Common myeloid progenitor, CD34-positive (primary cell): Measurements from ENCODE around the gene NBPF6. TPM values are rescaled to one million over a fixed set of nuclear protein-coding genes. Genes with fewer than 3 reads are reported as not detected.
"Not testable (repeated sequence)": the region's sequence is repeated elsewhere in the genome, so short reads cannot be mapped to it uniquely, and the experiment has no call there.

ENCODE experiments used
- CTCF ChIA-PET: fragments of 350-600 bp; sonication (Branson Sonifier 250); formaldehyde crosslinking; loops from one replicate; lab custom pipeline; 2021; ENCODE audit warnings: antibody characterized with exemption; lab: Charles Lee
- POLR2A ChIA-PET: fragments of 350-600 bp; sonication (Branson Sonifier 250); formaldehyde crosslinking; loops from one replicate; lab custom pipeline; 2021; ENCODE audit warnings: antibody characterized with exemption; lab: Charles Lee
- DNase-seq, 3 donors: peaks; one replicate each; pipeline versions ENCODE4 v3.0.0 to v3.0.0-alpha.2; 2013
- H3K27ac ChIP-seq, 2 experiments: 1 replicate in 1 of 2; 2 replicates in 1 of 2; pipeline ENCODE4 v1.7.0; 2013; ENCODE audit warnings: inconsistent platforms in 2 of 2, low read length in 2 of 2, mild to moderate bottlenecking in 2 of 2, low read depth in 1 of 2, moderate library complexity in 1 of 2; ENCODE audit not compliant: severe bottlenecking in 2 of 2, insufficient read depth in 1 of 2, poor library complexity in 1 of 2
- H3K27me3 ChIP-seq, 5 experiments: replicated peaks in 2 of 5; 1 replicate in 3 of 5; 2 replicates in 2 of 5; pipeline versions ENCODE4 v1.6.1 to v1.7.0; 2013; ENCODE audit warnings: low read length in 4 of 5, mild to moderate bottlenecking in 2 of 5, moderate library complexity in 2 of 5, inconsistent platforms in 1 of 5; ENCODE audit not compliant: insufficient read depth in 5 of 5, control insufficient read depth in 4 of 5
- H3K36me3 ChIP-seq, 4 experiments: 1 replicate in 2 of 4; 2 replicates in 2 of 4; pipeline versions ENCODE4 v1.6.1 to v1.7.0; 2013; ENCODE audit warnings: low read length in 3 of 4, control low read depth in 1 of 4, mild to moderate bottlenecking in 1 of 4; ENCODE audit not compliant: control insufficient read depth in 4 of 4, insufficient read depth in 4 of 4
- H3K4me1 ChIP-seq, 4 experiments: 1 replicate in 3 of 4; 2 replicates in 1 of 4; pipeline versions ENCODE4 v1.6.1 to v1.7.1; 2013; ENCODE audit warnings: low read length in 3 of 4, mild to moderate bottlenecking in 3 of 4, control low read depth in 1 of 4, inconsistent platforms in 1 of 4, moderate library complexity in 1 of 4; ENCODE audit not compliant: control insufficient read depth in 4 of 4, insufficient read depth in 4 of 4; ENCODE audit errors: control extremely low read depth in 1 of 4
- H3K4me3 ChIP-seq, 7 experiments: 1 replicate in 4 of 7; 2 replicates in 3 of 7; pipeline versions ENCODE4 v1.5.1 to v1.7.0; 2013; ENCODE audit warnings: mild to moderate bottlenecking in 7 of 7, low read length in 6 of 7, moderate library complexity in 6 of 7, inconsistent platforms in 2 of 7, low read depth in 2 of 7, control low read depth in 1 of 7; ENCODE audit not compliant: insufficient read depth in 4 of 7, control insufficient read depth in 1 of 7; ENCODE audit errors: extremely low read depth in 1 of 7
- H3K9me3 ChIP-seq, 5 experiments: 1 replicate in 4 of 5; 2 replicates in 1 of 5; pipeline versions ENCODE4 v1.6.1 to v1.7.1; 2013; ENCODE audit warnings: low read length in 4 of 5, mild to moderate bottlenecking in 2 of 5, inconsistent platforms in 1 of 5, low read depth in 1 of 5, moderate library complexity in 1 of 5; ENCODE audit not compliant: control insufficient read depth in 4 of 5, insufficient read depth in 2 of 5; ENCODE audit errors: control extremely low read depth in 1 of 5
- WGBS: methylation state at CpG from one replicate; pipeline ENCODE4 v1.1.5; 2013; ENCODE audit not compliant: insufficient coverage; 5-methylcytosine and 5-hydroxymethylcytosine counted together
- polyA plus RNA-seq: library from polyadenylated mRNA; unstranded; fragments of 120-200 nt; gene quantifications from one replicate; pipeline ENCODE4 v1.2.1, GENCODE V29; 2013

Gene NBPF6
- polyA plus RNA-seq: 0.07 TPM

DNA sequence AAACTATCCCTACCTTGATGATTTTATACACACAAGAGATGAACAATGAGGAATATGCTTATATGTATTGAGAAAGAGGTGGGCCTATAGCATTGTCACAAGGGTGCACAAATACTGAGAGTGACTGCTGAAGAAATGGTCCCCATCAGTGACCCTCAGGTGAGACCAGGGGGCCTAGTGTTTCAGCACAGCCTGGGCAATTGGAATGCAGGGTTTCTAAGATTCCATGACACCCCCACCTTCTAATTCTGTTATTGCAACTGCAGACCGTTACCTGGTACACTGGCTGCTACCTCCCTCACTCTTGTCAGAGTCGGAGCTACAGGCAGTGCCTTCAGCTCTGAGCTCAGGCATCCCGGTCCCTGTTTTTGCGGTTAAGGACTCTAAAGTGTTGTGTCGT, at the start of gene NBPF6:
Gene NBPF6 (plus strand): TSS at position 301 of the 400 bp plus-strand sequence. CDS start 259 bp downstream, outside the sequence.
- CTCF ChIA-PET, H3K27ac ChIP-seq, H3K36me3 ChIP-seq, POLR2A ChIA-PET, H3K4me3 ChIP-seq, H3K9me3 ChIP-seq, H3K27me3 ChIP-seq, H3K4me1 ChIP-seq, DNase-seq: not testable (repeated sequence)
- no CpG with 5 or more reads among the region's 5 CpGs for WGBS

GRCh38 chr1:108411098-108411833, 38.9 kb upstream of the NBPF6 start:
- H3K4me3 ChIP-seq, H3K27me3 ChIP-seq, CTCF ChIA-PET, H3K9me3 ChIP-seq, H3K36me3 ChIP-seq, DNase-seq, H3K4me1 ChIP-seq, POLR2A ChIA-PET, H3K27ac ChIP-seq: not testable (repeated sequence)
- no CpG with 5 or more reads among the region's 6 CpGs for WGBS

DNA sequence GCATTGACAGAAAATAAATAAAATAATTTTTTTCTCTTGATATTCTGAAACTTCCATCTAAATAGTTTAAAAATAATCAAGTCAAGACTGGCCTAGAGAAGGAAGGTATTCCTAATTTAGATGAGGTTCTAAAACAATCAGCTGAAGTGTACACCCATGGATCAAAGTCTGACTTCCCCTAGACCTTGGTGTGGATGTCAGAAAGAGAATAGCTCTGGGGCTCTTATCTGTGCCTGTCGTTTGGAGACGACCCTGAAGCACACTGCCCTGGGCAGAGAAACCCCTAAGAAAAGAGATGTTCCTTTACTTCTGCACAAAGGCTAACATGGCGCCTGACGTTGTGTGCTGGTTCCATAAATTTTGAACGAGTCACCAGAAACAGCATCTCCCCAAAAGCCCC, 30.0 kb upstream of the NBPF6 start:
- H3K4me3 ChIP-seq, H3K27ac ChIP-seq, POLR2A ChIA-PET, H3K36me3 ChIP-seq, H3K27me3 ChIP-seq, H3K9me3 ChIP-seq, H3K4me1 ChIP-seq, DNase-seq, CTCF ChIA-PET: not testable (repeated sequence)
- no CpG with 5 or more reads among the region's 5 CpGs for WGBS

DNA sequence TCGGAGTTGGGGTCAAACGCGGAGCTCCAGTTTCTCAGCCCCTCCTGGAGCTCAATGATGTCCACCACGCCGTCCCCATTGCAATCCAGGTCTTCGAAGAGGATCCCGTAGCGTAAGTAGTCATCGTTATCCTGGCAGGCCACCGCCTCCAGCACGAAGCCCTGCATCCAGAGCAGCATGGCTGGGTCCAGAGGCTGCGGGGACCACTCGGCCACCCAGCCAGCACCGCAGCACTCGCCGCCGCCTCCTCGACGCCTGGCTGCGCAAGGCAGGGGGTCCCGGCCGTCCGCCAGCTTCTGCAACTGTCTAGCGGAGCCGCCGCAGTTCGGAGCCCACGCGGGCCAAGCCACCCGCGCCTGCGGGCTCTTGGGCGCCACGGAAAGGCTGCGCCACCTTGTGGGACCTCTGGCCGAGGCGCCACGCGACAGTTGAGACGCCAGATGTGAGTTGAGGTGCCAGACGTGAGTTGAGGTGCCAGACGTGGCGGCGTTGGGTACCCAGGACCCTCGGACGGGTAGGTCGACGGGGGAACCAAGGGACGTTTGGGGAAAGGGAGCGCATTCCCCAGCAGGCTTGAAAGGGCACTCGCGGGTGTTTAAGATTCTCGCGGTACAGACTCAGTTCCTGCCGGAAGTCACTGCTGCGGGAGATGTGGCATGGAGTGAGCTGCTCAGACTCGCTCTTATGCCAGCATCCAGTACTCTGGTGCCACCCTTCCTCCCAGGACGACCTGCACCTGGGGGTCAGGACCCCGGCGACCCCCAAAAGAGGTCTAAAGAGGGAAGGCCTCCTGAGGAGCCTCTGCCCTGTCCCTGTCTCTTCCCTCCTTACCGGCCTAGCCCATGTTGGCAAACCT, 28.9 kb upstream of the NBPF6 start:
- DNase-seq, H3K27me3 ChIP-seq, H3K27ac ChIP-seq, H3K4me3 ChIP-seq, H3K36me3 ChIP-seq, H3K4me1 ChIP-seq, H3K9me3 ChIP-seq, CTCF ChIA-PET, POLR2A ChIA-PET: not testable (repeated sequence)
- WGBS: no CpG with 5 or more reads among the region's 61 CpGs

- H3K27me3 ChIP-seq, H3K4me1 ChIP-seq, CTCF ChIA-PET, POLR2A ChIA-PET, DNase-seq, H3K4me3 ChIP-seq, H3K9me3 ChIP-seq, H3K36me3 ChIP-seq, H3K27ac ChIP-seq: not testable (repeated sequence)
- no CpG with 5 or more reads among the region's 1 CpG for WGBS
These were observed 23.3 kb upstream of the NBPF6 start for GRCh38 chr1:108426877-108427276.

GRCh38 chr1:108432002-108432401, 18.1 kb upstream of the NBPF6 start:
- WGBS: no CpG with 5 or more reads among the region's 11 CpGs
- H3K27me3 ChIP-seq, POLR2A ChIA-PET, CTCF ChIA-PET, H3K9me3 ChIP-seq, H3K27ac ChIP-seq, H3K4me1 ChIP-seq, H3K36me3 ChIP-seq, DNase-seq, H3K4me3 ChIP-seq: not testable (repeated sequence)

GRCh38 chr1:108433404-108433803, 16.7 kb upstream of the NBPF6 start:
- POLR2A ChIA-PET, DNase-seq, CTCF ChIA-PET, H3K4me1 ChIP-seq, H3K4me3 ChIP-seq, H3K9me3 ChIP-seq, H3K27me3 ChIP-seq, H3K27ac ChIP-seq, H3K36me3 ChIP-seq: not testable (repeated sequence)
- no CpG with 5 or more reads among the region's 3 CpGs for WGBS
